DOHH2 (cell line): ENCODE data around the gene ZNF747.
"Not testable (repeated sequence)": the region's sequence is repeated elsewhere in the genome, so short reads cannot be mapped to it uniquely, and the experiment has no call there.

Experiments
- CTCF ChIP-seq: fragments of 200-600 bp; sonication (generic); IDR thresholded peaks from one replicate; pipeline ENCODE4 v1.5.1; 2014; ENCODE audit warnings: antibody characterized with exemption, mild to moderate bottlenecking, low read depth, low read length; ENCODE audit not compliant: poor library complexity, severe bottlenecking
- EZH2phosphoT487 ChIP-seq: fragments of 200-600 bp; sonication (generic); IDR thresholded peaks from 2 replicates; pipeline ENCODE4 v1.6.1; 2017; ENCODE audit warnings: borderline replicate concordance, mild to moderate bottlenecking, antibody characterized with exemption, low read length, moderate library complexity, mixed read lengths

DNA sequence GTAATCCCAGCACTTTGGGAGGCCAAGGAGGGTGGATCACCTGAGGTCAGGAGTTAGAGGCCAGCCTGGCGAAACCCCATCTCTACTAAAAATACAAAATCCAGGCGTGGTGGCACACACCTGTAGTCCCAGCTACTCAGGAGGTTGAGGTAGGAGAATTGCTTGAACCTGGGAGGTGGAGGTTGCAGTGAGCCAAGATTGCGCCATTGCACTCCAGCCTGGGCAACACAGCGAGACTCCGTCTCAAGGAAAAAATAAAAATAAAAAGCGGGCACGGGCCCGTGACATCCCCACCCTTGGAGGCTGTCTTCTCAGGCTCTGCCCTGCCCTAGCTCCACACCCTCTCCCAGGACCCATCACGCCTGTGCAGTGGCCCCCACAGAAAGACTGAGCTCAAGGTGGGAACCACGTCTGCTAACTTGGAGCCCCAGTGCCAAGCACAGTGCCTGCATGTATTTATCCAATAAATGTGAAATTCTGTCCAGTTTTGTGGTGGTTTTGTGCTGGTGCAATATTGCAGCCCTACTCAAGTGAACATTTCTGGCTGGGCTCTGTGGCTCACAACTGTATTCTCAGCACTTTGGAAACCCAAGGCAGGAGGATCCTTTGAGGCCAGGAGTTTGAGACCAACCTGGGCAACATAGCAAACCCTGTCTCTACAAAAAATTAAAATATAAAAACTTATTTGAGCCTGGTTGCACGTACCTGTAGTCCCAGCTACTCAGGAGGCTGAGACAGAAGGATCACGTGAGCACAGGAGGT is 11.8 kb downstream of the ZNF747 start:
- TF ChIP-seq CTCF, EZH2phosphoT487: not testable (repeated sequence)
